ENCODE results near the gene SCMH1.

DNA sequence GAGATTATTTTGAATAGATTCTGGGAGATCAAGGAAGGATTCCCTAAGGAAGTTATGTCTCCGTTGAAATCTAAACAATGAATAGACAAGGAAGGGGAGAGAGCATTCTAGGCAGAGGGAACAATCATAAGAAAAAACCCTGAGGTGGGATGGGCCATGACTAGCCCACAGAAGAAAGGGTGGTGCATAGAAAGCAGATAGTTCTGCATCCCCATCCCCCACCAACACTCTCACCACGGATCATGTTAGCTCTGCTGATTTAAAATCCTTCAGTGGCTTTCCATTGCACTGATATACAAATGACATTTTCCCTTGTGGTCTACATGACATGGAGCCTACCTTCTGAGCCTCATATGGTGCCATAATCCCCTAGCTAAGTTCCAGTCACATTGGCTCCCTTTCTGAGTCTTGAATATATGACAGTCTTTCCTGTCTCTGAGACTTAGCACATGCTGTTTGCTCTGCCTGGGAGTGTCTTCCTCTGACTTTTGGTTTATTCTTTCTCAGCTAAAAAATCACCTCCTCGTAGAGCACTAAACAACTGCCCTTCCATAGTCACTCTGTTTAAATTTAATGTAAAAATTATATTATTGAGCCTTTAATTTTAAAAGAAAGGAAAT lies 15.2 kb downstream of the SCMH1 start:
- TF ChIP-seq, protein P1, sequence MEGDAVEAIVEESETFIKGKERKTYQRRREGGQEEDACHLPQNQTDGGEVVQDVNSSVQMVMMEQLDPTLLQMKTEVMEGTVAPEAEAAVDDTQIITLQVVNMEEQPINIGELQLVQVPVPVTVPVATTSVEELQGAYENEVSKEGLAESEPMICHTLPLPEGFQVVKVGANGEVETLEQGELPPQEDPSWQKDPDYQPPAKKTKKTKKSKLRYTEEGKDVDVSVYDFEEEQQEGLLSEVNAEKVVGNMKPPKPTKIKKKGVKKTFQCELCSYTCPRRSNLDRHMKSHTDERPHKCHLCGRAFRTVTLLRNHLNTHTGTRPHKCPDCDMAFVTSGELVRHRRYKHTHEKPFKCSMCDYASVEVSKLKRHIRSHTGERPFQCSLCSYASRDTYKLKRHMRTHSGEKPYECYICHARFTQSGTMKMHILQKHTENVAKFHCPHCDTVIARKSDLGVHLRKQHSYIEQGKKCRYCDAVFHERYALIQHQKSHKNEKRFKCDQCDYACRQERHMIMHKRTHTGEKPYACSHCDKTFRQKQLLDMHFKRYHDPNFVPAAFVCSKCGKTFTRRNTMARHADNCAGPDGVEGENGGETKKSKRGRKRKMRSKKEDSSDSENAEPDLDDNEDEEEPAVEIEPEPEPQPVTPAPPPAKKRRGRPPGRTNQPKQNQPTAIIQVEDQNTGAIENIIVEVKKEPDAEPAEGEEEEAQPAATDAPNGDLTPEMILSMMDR (conservative IDR thresholded peaks at IDR 0.05; ENCODE audit: low read depth, low read length), result no peak
- TF ChIP-seq RFX5 (IDR thresholded peaks at IDR 0.05; ENCODE audit: low read depth, low read length) (no peak), POLR2A (IDR thresholded peaks at IDR 0.05; ENCODE audit: low read depth, low read length) (no peak), CEBPB (IDR thresholded peaks at IDR 0.05; ENCODE audit: low read depth, low read length) (no peak), SMC3 (IDR thresholded peaks at IDR 0.05; ENCODE audit: low read depth, low read length) (no peak), RAD21 (IDR thresholded peaks at IDR 0.05; ENCODE audit: low read length) (no peak), CHD1 (IDR thresholded peaks at IDR 0.05; ENCODE audit: low read depth, low read length) (no peak)
- TF ChIP-seq, protein P2, sequence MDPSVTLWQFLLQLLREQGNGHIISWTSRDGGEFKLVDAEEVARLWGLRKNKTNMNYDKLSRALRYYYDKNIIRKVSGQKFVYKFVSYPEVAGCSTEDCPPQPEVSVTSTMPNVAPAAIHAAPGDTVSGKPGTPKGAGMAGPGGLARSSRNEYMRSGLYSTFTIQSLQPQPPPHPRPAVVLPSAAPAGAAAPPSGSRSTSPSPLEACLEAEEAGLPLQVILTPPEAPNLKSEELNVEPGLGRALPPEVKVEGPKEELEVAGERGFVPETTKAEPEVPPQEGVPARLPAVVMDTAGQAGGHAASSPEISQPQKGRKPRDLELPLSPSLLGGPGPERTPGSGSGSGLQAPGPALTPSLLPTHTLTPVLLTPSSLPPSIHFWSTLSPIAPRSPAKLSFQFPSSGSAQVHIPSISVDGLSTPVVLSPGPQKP (IDR thresholded peaks at IDR 0.05; ENCODE audit: borderline replicate concordance, low read depth, low read length), result no peak
- TF ChIP-seq, protein P3, sequence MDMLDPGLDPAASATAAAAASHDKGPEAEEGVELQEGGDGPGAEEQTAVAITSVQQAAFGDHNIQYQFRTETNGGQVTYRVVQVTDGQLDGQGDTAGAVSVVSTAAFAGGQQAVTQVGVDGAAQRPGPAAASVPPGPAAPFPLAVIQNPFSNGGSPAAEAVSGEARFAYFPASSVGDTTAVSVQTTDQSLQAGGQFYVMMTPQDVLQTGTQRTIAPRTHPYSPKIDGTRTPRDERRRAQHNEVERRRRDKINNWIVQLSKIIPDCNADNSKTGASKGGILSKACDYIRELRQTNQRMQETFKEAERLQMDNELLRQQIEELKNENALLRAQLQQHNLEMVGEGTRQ (IDR thresholded peaks at IDR 0.05; ENCODE audit: low read depth, low read length), result no peak

Measured in IMR-90 (cell line).